Muscle layer of duodenum (tissue), 2 donors: Measurements from ENCODE around the gene JAK1.
A peak's percentile ranks its signal among the peaks of the same experiment; 100 is the strongest.
"Not testable (repeated sequence)": the region's sequence is repeated elsewhere in the genome, so short reads cannot be mapped to it uniquely, and the experiment has no call there.

ENCODE experiments used
- H3K27ac ChIP-seq: one replicate; pipeline ENCODE4 v1.7.0; 2013; ENCODE audit warnings: mild to moderate bottlenecking, low read length
- H3K27me3 ChIP-seq: one replicate; pipeline ENCODE4 v1.7.0; 2013; ENCODE audit warnings: low read depth, mild to moderate bottlenecking, control low read depth, low read length
- H3K36me3 ChIP-seq, 2 donors: one replicate each; pipeline ENCODE4 v1.7.0; 2013; ENCODE audit warnings: low read length in 2 of 2, control low read depth in 1 of 2, mild to moderate bottlenecking in 1 of 2; ENCODE audit not compliant: insufficient read depth in 2 of 2, control insufficient read depth in 1 of 2
- H3K4me1 ChIP-seq, 2 donors: one replicate each; pipeline ENCODE4 v1.7.0; 2013; ENCODE audit warnings: low read length in 2 of 2, mild to moderate bottlenecking in 2 of 2, control low read depth in 1 of 2, moderate library complexity in 1 of 2; ENCODE audit not compliant: insufficient read depth in 2 of 2, control insufficient read depth in 1 of 2
- H3K4me3 ChIP-seq, 2 donors: one replicate each; pipeline ENCODE4 v1.7.0; 2013; ENCODE audit warnings: low read length in 2 of 2, low read depth in 1 of 2, mild to moderate bottlenecking in 1 of 2
- H3K9me3 ChIP-seq, 2 donors: one replicate each; pipeline ENCODE4 v1.7.0; 2013; ENCODE audit warnings: low read length in 2 of 2, control low read depth in 1 of 2, mild to moderate bottlenecking in 1 of 2; ENCODE audit not compliant: control insufficient read depth in 1 of 2
- donor health status: healthy.

The JAK1 gene

GRCh38 chr1:64932962-64933295, 33.4 kb downstream of the JAK1 start:
- no peak overlapping the region for H3K27ac ChIP-seq

DNA sequence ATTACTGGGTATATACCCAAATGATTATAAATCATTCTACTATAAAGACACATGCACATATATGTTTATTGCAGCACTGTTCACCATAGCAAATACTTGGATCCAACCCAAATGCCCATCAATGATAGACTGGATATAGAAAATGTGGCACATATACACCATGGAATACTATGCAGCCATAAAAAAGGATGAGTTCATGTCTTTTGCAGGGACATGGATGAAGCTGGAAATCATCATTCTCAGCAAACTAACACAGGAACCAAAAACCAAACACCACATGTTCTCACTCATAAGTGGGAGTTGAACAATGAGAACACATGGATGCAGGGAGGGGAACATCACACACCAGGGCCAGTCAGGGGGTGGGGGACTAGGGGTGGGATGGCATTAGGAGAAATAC, 35.7 kb downstream of the JAK1 start:
- Histone ChIP-seq H3K36me3 (peaks cover 0 to 11% of the 10 kb centered on the region in 2 donors), H3K4me1 (peaks cover 0 to 35% of the 10 kb centered on the region in 2 donors)
- H3K27me3 ChIP-seq, H3K9me3 ChIP-seq, H3K4me3 ChIP-seq, H3K27ac ChIP-seq: not testable (repeated sequence)

More at GRCh38 chr1:64932962-64933295, 33.4 kb downstream of the JAK1 start:
- Histone ChIP-seq H3K4me3 (no peak overlapping the region), H3K36me3 (peaks cover 0 to 11% of the 10 kb centered on the region in 2 donors), H3K9me3 (no peaks in the 10 kb centered on the region), H3K27me3 (no peaks in the 10 kb centered on the region), H3K4me1 (peaks cover 0 to 35% of the 10 kb centered on the region in 2 donors)

DNA sequence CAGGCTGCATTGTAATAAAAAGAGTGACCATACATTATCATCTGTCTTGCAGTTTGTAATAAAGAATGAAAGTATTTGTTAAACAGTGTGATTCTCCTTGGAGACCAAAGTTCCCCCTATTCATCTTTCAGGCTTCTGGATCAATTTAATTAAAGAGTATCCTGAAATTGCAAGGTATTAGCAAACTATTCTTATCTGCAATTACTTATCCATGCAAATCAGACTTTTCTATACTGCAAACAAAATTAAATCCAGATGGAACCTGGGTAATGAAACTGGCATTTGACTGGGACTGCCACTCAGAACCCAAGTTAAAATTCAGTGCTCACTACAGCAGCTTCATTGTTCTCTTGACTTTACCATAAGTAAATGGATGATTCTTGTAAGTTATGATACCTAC, 37.1 kb downstream of the JAK1 start:
- Histone ChIP-seq H3K4me3 (no peak overlapping the region), H3K36me3 (peaks cover 0 to 8% of the 10 kb centered on the region in 2 donors), H3K27ac (no peak overlapping the region), H3K4me1 (peaks cover 0 to 30% of the 10 kb centered on the region in 2 donors), H3K27me3 (no peaks in the 10 kb centered on the region), H3K9me3 (no peaks in the 10 kb centered on the region)

GRCh38 chr1:64928325-64928724, 38.0 kb downstream of the JAK1 start:
- no peak overlapping the region for H3K27ac ChIP-seq
- H3K4me1 ChIP-seq: peaks cover 0 to 21% of the 10 kb centered on the region in 2 donors
- H3K9me3 ChIP-seq: no peaks in the 10 kb centered on the region
- no peak overlapping the region for H3K4me3 ChIP-seq
- no peaks in the 10 kb centered on the region for H3K36me3 ChIP-seq
- no peaks in the 10 kb centered on the region for H3K27me3 ChIP-seq

GRCh38 chr1:64925594-64925993, 40.8 kb downstream of the JAK1 start:
- Histone ChIP-seq H3K27me3 (no peaks in the 10 kb centered on the region), H3K4me1 (peaks cover 17 to 18% of the 10 kb centered on the region in 2 donors), H3K9me3 (no peaks in the 10 kb centered on the region), H3K4me3 (no peak overlapping the region), H3K27ac (no peak overlapping the region), H3K36me3 (no peaks in the 10 kb centered on the region)

GRCh38 chr1:64923294-64923718, 43.0 kb downstream of the JAK1 start:
- H3K27ac ChIP-seq: no peak overlapping the region
- no peaks in the 10 kb centered on the region for H3K27me3 ChIP-seq
- H3K4me3 ChIP-seq: no peak overlapping the region
- H3K4me1 ChIP-seq: peaks cover 9 to 19% of the 10 kb centered on the region in 2 donors
- no peaks in the 10 kb centered on the region for H3K36me3 ChIP-seq
- no peaks in the 10 kb centered on the region for H3K9me3 ChIP-seq

DNA sequence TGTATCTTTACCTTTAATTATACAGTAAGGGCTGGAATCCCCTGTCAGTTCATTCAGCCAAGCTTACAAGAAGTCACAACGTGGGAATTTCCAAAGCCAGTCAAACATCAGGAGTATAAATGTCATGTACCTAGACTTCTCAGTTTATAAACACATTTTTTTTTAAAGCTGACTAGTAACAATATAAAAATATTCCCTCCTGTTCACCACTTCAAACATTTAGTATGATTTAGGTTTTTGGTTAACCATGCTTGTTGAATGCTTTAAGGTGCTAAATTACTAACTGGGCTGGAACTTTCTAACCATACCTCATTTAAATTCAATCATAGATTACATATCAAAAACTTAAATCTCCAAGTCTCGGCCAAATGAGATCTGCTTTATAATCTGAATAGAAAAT, 44.0 kb downstream of the JAK1 start:
- no peaks in the 10 kb centered on the region for H3K9me3 ChIP-seq
- no peak overlapping the region for H3K4me3 ChIP-seq

GRCh38 chr1:64921771-64922170, 44.6 kb downstream of the JAK1 start:
- Histone ChIP-seq H3K9me3 (no peaks in the 10 kb centered on the region), H3K4me1 (peaks cover 17 to 19% of the 10 kb centered on the region in 2 donors), H3K36me3 (no peaks in the 10 kb centered on the region), H3K4me3 (no peak overlapping the region), H3K27ac (no peak overlapping the region), H3K27me3 (no peaks in the 10 kb centered on the region)

More for the DNA sequence above, 44.0 kb downstream of the JAK1 start:
- no peak overlapping the region for H3K27ac ChIP-seq
- H3K36me3 ChIP-seq: no peaks in the 10 kb centered on the region
- H3K4me1 ChIP-seq: peaks cover 11 to 19% of the 10 kb centered on the region in 2 donors
- no peaks in the 10 kb centered on the region for H3K27me3 ChIP-seq

- Histone ChIP-seq H3K36me3 (no peaks in the 10 kb centered on the region), H3K27me3 (no peaks in the 10 kb centered on the region), H3K4me1 (peaks cover 17 to 19% of the 10 kb centered on the region in 2 donors), H3K4me3 (no peak overlapping the region), H3K27ac (no peak overlapping the region), H3K9me3 (no peaks in the 10 kb centered on the region)
These were observed 45.3 kb downstream of the JAK1 start for GRCh38 chr1:64920941-64921589.

DNA sequence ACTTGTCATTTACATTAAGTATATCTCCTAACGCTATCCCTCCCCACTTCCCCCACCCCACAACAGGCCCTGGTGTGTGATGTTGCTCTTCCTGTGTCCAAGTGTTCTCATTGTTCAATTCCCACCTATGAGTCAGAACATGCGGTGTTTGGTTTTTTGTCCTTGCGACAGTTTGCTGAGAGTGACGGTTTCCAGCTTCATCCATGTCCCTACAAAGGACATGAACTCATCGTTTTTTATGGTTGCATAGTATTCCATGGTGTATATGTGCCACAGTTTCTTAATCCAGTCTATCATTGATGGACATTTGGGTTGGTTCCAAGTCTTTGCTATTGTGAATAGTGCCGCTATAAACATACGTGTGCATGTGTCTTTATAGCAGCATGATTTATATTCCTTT, 47.2 kb downstream of the JAK1 start:
- not testable (repeated sequence) for H3K9me3 ChIP-seq, H3K27ac ChIP-seq, H3K27me3 ChIP-seq, H3K4me3 ChIP-seq, H3K36me3 ChIP-seq
- H3K4me1 ChIP-seq: peaks cover 19 to 24% of the 10 kb centered on the region in 2 donors

- H3K4me3 ChIP-seq: no peak overlapping the region
- no peaks in the 10 kb centered on the region for H3K27me3 ChIP-seq
- H3K4me1 ChIP-seq: peaks cover 19 to 29% of the 10 kb centered on the region in 2 donors
- H3K27ac ChIP-seq: no peak overlapping the region
- no peaks in the 10 kb centered on the region for H3K36me3 ChIP-seq
- no peaks in the 10 kb centered on the region for H3K9me3 ChIP-seq
These were observed 48.4 kb downstream of the JAK1 start for GRCh38 chr1:64917907-64918306.

- no peaks in the 10 kb centered on the region for H3K9me3 ChIP-seq
- H3K36me3 ChIP-seq: no peaks in the 10 kb centered on the region
- H3K27ac ChIP-seq: peak overlapping the region; percentile 42
- no peak overlapping the region for H3K4me3 ChIP-seq
- no peaks in the 10 kb centered on the region for H3K27me3 ChIP-seq
- H3K4me1 ChIP-seq: peaks cover 15 to 32% of the 10 kb centered on the region in 2 donors
These were observed 49.0 kb downstream of the JAK1 start for GRCh38 chr1:64917328-64917861.
